ENCODE data around the gene MAST2. TPM values are rescaled to one million over a fixed set of nuclear protein-coding genes. Genes with fewer than 3 reads are reported as not detected.

Gene MAST2
- total RNA-seq, 1 experiment from 2014 or later: 77.0 TPM

- ChIA-PET CTCF (no interaction called here), POLR2A (no interaction called here)
- in situ Hi-C loops (cut with HindIII; ENCODE audit: low pct_unique_long_range_greater_than_20kb, low sequenced_read_pairs): no loop called here
Observed at GRCh38 chr1:45923343-45923742, 119.9 kb downstream of the MAST2 start.

GRCh38 chr1:45924736-45925135, 121.3 kb downstream of the MAST2 start:
- no peak for TF ChIP-seq CTCF (IDR thresholded peaks at IDR 0.05)
- no peak for TF ChIP-seq TCF7L2 (IDR thresholded peaks at IDR 0.05; ENCODE audit: low read depth, low read length)
- TF ChIP-seq POLR2AphosphoS5 (IDR thresholded peaks at IDR 0.05; ENCODE audit: low read depth, low read length): no peak
- TF ChIP-seq SIN3A (IDR thresholded peaks at IDR 0.05; ENCODE audit: borderline replicate concordance, insufficient read depth, low read depth, low read length): no peak
- no peak for TF ChIP-seq REST (IDR thresholded peaks at IDR 0.05; ENCODE audit: insufficient read depth in 1 of 2, low read depth in 2 of 2, low read length in 1 of 2)
- Histone ChIP-seq H3K4me1 (ENCODE audit: control insufficient read depth, insufficient read depth, low read length) (peaks cover 21% of the 10 kb centered on the region), H3K9me3 (ENCODE audit: control insufficient read depth, insufficient read depth, low read depth, low read length) (no peaks in the 10 kb centered on the region), H3K4me3 (ENCODE audit: low read depth in 2 of 2, low read length in 2 of 2) (no peak overlapping the region), H3K36me3 (ENCODE audit: control insufficient read depth, insufficient read depth, low read length) (no peaks in the 10 kb centered on the region), H3K27ac (ENCODE audit: low read length) (no peak overlapping the region), H3K27me3 (ENCODE audit: control insufficient read depth, insufficient read depth, low read length) (no peaks in the 10 kb centered on the region)
- BruUV-seq (replicated peaks): no TSS peak
- no peak for ATAC-seq
- CTCF ChIA-PET: no interaction called here
- in situ Hi-C loops (cut with HindIII; ENCODE audit: low pct_unique_long_range_greater_than_20kb, low sequenced_read_pairs) (no loop called here), intact Hi-C loops (cut with micrococcal nuclease; ENCODE audit: unreplicated experiment) (no loop called here)
- no peak for DNase-seq (ENCODE audit: low read depth, low spot score)
- POLR2A ChIA-PET: no interaction called here

More at GRCh38 chr1:45923343-45923742, 119.9 kb downstream of the MAST2 start:
- no peak overlapping the region for H3K4me3 ChIP-seq (ENCODE audit: low read depth in 2 of 2, low read length in 2 of 2)
- H3K36me3 ChIP-seq (ENCODE audit: control insufficient read depth, insufficient read depth, low read length): no peaks in the 10 kb centered on the region
- peaks cover 7% of the 10 kb centered on the region for H3K4me1 ChIP-seq (ENCODE audit: control insufficient read depth, insufficient read depth, low read length)
- no peaks in the 10 kb centered on the region for H3K27me3 ChIP-seq (ENCODE audit: control insufficient read depth, insufficient read depth, low read length)
- BruUV-seq (replicated peaks): no TSS peak
- no peaks in the 10 kb centered on the region for H3K9me3 ChIP-seq (ENCODE audit: control insufficient read depth, insufficient read depth, low read depth, low read length)
- TF ChIP-seq TCF7L2 (IDR thresholded peaks at IDR 0.05; ENCODE audit: low read depth, low read length) (no peak), REST (IDR thresholded peaks at IDR 0.05; ENCODE audit: insufficient read depth in 1 of 2, low read depth in 2 of 2, low read length in 1 of 2) (no peak), CTCF (IDR thresholded peaks at IDR 0.05) (no peak), POLR2AphosphoS5 (IDR thresholded peaks at IDR 0.05; ENCODE audit: low read depth, low read length) (no peak), SIN3A (IDR thresholded peaks at IDR 0.05; ENCODE audit: borderline replicate concordance, insufficient read depth, low read depth, low read length) (no peak)
- DNase-seq (ENCODE audit: low read depth, low spot score): no peak
- intact Hi-C loops (cut with micrococcal nuclease; ENCODE audit: unreplicated experiment): no loop called here
- ATAC-seq: no peak
- no peak overlapping the region for H3K27ac ChIP-seq (ENCODE audit: low read length)
